Activated T-helper 9 cell treated with anti-CD3 and anti-CD28 coated beads, Interleukin-2, amount 50 U/mL, for 16 hours (primary cell): ENCODE data around the gene PTPN14.

Source experiments
- DNase-seq: peaks from one replicate; pipeline ENCODE4 v3.0.0-alpha.2; 2020; ENCODE audit warnings: low read depth

Gene PTPN14

DNA sequence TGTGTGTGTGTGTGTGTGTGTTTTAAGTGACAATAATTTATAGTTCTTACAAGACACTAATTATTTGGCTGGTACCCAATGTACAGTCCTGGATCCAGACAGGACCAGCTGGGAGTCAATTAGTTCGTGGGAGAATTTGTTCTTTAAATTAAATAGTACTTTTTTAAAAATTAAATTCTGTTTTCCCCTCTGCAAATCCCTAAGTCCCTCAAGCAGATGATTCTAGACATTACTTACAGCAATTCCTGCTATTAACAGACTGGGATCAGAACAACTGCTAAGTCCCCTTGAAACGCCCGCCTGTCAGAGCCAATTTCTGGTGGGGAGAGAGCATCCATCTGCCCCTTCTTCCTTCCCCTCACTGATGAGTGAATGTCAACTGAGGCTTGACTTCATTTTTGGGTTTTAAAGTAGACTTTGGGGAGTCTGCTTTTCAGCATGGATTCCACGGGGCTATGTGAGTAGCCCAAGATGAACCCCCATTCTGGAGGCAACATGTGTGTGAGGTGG lies 186.6 kb downstream of the PTPN14 start:
- no peak for DNase-seq

DNA sequence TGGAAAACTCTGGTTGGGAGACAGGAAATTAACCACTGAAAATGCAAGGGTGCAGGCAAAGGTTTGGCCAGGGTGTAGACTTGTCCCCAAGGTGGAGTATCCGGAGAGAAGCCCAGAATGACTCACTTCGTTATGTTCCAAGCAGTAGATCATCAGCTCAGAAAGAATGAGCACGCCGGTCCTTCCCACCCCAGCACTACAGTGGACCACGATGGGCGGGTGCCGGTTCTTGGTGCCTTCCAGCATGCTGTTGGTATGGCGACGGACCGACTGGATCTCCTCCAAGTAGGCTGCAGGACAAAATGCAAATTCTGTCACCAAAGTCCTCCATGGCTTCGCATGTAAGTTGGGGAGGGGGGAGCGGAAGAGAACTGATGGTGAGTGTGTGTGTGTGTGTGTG lies 187.0 kb downstream of the PTPN14 start:
- DNase-seq, result no peak

DNA sequence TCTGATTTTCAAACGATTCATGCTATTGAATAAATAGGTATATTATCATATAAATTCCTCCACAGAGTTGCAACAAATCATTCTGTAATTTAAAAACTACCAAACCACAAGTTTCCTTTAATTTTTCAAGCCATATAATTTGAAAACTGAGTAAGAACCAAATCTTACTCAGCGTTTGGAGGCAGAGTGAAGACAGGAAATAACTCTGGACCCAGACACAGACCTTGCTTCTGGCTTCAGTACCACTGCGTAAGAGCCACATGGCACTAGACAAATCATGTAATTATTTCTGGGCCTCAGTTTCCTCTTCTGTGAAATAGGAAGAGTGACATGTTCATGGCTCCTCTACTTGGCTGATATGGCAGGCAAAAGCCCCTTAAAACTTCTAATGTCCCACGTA lies 188.0 kb downstream of the PTPN14 start:
- no peak for DNase-seq

DNA sequence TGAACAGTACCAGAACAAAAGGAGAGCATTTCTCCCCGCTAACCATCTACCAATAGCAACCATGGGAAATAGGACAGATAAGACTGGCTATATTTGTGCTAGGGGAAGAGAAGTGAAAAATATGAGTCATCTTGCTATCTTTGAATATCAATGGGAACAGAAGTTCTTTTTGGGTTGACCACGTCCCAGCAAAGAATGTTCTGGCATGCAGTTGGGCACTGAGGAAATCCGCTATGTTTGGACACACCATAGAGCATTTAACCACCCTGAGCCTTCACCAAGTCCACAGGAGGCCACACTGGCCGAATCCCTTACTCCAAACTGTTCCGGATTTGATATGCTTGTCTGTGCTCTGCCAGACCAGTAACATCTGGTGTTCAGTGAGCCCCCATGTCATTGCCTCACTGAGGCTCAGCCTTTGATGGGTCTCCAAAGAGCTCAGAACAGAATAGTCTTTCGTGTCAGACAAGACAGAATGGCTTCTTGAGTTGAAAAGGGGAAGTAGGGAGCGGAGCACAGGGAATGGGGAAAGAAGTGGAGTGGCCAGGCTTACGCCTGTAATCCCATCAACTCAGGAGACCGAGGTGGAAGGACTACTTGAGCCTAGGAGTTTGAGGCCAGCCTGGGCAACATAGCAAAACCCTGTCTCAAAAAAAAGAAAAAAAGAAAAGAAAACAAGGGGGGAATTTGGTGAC lies 189.1 kb downstream of the PTPN14 start:
- no peak for DNase-seq

DNA sequence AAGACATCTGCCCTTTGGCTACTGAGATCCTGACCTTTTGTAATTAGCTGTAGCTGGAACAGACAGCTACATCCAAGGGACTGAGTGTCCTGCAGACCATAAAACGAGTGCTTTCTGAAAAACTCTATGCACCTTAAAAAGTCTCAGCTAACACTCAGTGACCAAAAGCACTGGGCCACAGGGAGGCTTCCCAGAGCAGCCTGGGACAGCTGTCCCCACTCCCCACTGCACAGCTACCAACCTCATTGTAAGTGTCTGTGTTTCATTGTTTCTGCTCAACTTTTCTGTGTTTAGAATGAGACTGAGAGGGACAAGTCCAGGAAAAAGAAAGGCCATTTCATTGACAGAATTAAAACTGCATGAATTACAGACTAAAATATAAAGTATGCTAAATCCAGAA lies 189.8 kb downstream of the PTPN14 start:
- no peak for DNase-seq

DNA sequence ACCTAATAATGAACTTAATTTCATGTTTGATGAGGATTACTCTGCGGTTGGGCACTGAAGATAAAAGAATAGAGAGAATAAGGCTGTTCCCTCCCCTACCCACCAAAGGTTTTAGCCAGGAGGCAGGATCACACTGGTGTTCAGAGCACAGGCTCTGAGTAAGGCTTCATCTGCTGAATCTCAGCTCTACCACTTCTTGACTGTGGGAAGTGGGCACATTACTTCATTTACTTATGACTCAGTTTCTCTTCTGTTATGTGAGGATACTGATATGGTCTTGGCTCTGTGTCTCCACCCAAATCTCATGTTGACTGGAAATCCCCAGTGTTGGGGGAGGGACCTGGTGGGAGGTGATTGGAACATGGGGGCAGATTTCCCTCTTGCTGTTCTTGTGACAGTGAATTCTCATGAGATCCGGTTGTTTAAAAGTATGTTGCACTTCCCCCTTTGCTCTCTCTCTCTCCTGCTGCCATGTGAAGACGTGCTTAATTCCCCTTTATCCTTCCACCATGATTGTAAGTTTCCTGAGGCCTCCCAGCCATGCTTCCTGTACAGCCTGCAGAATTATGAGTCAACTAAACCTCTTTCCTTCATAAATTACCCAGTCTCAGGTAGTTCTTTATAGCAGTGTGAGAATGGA lies 190.8 kb downstream of the PTPN14 start:
- no peak for DNase-seq

DNA sequence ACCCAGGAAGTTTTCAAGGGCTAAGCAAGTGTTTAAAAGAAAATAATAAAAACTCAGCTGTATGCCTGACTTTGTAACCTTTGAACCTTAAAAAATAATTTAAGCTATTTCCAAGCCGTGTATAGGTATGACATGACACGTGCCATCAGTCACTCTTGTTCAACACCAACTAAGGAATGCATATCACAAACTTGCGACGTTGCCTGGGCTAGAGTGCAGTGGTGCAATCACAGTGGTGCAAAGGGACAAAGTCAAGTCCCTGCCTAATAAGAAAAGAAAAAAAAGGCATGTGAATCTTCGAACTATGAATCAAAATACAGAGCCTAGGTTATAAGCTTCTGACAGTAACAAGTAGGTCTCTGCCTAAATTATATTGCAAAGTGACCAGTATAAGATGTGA lies 191.3 kb downstream of the PTPN14 start:
- no peak for DNase-seq

DNA sequence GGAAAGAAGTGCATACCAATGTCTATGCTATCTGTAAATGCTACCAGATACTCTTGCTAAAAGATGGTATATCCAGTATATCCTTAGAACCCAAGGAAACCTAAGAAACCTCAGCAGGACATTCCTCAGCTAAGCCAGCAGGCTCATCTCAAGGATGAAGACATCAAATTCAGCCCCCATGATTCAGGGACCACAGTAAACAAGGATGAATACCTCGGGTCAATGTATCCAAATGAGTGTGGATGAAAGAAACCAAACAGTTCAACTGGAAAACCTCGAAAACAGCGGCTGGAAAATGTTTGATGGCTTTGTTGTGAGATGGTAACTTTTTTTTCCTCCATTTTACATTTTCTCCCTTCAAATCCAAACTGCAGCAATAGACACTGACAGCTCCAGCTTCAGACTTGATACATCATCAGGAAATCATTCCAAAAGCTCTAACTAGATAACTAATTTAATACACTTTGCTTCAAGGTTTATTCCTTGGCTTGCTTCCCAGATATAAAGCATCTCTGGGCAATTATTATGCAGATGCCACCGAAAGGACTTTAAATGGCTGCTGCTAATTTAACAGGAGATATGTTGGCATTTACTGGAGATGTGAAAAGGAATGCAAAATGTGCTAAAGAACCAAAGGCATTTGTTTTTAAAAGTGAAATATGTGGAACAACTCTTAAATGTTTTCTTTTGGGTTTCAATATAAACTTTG lies 196.8 kb downstream of the PTPN14 start:
- DNase-seq, result no peak

DNA sequence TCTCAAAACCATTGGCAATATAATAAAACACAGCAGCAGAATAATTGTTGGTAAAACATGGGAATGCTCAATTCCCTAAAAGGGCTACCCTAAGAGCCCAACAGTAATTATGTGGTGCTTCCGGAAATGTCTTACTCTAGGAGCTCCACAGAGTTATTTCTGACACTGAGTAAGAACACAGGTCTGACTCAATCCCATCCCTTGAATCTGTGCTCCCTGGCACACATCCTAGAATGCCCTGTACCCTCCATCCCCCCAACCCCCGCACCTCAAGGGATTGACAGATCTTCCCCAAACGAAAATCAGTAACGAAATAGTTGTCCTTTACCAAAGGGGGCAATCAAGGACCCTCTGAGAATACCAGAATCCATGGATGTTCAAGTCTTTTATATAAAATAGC lies 198.6 kb downstream of the PTPN14 start:
- DNase-seq, result no peak

DNA sequence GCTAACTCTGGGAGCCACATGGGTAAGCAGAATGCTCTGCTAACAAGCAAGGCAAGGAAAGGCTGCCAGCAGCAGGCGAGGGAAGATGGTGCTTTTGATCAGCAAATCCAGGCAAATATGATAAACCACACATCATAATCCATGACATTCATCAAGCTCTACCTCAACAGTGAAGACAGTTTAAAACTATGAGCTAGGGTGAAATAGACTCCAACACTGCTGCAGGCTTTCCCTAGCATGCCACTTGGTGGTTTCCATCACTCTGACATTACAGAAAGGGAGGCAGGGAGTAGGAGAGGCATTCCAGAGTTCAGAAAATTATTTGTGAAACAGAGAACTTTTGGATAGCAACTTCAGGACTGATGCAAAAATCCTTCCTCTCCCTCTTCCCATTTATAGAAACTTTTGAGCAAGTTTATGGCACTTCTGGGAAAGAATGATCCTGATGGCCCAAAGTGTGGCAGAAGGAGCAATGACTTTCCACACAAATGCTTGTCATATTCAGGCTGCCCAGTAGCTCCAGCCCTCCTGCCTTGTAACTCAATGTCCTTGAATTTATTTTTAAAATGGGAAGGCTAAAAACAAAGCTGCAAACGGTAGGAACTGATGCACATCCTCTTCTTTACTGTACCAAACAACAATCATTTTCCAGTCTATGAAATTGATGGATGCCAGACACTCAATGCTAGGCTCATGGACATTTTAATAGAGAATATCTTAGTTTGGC lies 199.7 kb downstream of the PTPN14 start:
- DNase-seq, result no peak

DNA sequence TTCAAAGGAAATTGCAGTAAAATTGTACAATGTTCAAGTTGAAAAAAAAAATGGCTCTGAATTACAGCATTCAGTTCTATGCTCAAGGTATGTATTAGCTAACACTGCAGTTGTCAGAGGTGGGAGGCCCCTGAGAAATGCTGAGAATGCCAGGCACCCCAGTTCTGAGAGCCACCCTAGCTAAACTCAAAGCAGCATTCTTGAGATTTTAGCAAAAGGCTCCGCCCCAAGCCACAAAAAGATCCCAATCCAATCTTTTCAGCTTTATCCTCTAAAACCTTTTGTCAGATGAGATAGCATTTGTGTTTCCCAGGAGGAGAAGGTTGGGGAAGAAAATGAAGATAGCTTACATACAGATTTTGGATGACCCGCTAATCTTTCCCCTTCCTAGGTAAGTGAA lies 201.6 kb downstream of the PTPN14 start:
- no peak for DNase-seq

DNA sequence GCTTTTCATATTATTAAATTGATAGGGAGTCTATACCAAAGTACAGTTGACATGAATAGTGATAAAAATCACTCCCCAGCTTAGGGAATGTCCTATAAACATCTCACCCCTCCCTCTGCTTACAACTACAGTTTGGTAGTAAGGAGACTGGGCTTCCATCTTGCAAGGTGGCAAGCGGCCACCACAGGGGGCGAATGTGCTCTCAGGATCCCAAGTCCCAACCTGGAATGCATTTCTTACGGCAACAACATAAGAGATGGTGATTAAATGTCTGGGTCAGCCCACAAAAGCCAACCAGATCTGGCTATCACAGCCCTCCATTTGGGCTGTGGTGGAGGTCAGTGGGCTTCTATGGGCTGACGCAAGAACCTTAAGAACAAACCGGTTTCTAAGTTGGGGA lies 202.4 kb downstream of the PTPN14 start:
- DNase-seq, result no peak

DNA sequence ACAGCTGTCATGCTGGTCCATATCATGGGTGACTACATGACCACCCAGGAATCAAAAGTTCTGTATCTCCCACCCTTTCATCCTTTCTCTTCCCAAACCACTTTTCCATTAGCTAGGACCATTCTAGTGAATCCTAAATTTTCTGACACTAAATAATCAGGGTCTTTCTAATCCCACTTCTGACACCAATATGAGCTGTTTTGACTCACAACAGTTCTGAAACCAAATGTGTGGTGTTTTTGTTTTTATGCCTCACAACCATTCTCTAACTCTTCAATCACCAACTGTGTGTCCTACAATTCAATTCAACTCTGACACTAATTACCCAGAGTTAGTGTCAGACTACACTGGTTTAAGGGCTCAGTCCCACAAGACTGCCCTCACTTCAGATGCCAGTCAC lies 206.5 kb downstream of the PTPN14 start:
- no peak for DNase-seq

DNA sequence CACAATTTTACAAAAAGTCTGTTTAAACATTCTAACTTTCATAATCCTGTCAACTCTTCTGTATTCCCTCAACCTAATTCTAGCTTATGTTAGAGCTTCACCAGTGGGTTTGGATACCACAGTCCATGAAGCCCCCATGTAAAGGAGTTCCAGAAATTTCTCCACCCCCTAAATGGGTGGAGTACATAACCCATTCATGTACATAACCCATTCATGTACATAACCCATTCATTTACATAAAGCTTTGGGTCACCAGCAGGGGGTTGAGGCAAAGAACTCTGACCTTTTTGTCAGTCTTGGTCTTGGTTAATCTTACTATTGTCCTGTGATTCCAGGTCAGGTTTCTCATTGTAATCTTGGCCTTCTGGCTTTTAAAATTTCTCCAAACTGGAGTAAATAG lies 208.9 kb downstream of the PTPN14 start:
- DNase-seq, result no peak

DNA sequence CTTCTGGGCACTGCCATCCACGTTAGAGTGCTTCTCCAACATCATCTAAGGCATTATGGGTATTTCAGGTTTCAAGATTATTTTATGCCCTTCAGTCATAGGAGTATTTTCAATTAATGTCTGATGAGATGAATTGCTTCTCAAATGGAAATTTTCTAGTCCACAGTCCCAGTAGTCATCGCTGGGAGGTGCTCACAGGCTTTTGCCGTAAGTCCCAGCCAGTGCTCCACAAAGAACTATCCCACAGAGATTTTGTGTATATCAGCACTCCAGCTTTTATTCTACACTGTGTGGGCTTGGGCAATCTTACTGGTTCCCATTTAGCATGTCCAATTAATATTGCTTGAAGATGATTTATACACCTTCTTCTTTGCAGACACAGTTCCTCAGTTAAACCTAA lies 209.5 kb downstream of the PTPN14 start:
- no peak for DNase-seq

DNA sequence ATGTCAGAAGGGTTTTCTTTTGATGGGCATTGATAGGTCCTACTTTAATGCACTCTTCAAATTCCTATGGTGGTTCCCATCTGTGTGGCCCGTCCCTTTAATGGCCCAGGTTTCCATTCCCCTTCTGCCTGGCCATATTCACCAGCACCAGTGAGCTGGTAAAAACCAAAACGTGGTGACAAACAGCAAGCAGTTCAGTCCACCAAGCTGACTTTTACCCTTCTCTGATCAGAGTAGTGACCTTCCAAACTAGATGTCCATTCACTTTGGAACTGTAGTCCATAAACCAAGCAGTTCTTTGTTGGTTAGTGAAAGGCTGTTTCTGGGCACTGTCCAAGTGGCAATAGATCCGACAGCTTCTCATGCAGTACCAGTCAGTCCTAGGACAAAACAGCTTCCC lies 209.9 kb downstream of the PTPN14 start:
- no peak for DNase-seq

DNA sequence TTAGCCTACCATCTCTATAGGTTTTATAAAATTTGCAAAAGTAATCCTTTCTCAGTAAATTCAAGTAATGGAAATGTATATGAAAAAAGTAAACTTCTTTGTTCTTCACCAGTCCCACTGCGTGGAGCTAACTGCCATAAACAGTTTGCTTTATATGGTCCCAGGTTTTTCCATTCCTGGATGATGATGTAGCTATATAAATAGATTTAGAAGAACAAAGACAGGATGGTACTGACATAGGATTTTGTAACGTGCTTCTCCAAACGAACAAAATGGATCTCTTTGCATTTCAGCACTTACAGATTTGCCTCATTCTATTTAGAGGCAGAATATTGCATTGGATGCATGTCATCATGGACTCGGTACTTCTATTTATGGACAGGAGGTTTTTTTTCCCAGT lies 213.2 kb downstream of the PTPN14 start:
- no peak for DNase-seq

DNA sequence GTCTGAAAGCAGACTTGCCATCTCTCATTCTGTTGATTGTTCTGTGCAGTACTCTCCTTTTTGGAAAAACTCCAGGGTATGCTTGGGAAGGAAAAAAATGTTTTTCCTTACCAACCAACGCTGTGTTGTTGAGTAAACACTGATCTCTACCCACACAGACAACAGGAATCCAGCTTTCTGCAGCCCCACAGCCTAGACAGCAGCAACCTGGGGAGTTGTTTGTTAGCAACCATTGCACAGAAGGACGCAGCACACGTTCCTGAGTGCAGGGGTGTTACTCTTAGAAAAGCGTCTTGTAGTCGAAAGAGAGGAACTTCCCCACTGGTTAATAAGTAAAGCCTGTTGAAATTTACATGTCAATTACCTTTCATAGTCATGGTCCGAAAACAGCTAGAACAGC lies 213.9 kb downstream of the PTPN14 start:
- DNase-seq, result no peak

DNA sequence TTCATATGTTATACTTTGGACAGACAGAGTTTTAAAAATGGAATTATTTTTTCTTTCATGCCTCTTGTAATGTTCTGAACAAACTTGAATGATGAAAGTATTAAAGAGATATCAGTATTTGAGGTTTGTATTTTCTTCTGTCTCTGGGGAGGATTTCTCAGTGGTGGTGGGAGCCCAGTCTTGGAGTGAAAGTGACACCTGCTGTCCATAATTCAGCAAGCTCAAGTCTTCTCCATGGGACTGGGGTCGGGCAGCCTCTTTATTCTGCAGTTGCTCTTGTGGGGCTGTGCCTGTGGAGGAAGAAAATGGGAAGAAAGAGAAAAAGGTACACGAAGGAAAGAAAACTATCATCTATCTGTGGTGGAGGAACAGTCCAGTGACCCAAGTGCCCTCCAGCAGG lies 214.4 kb downstream of the PTPN14 start:
- DNase-seq, result no peak

DNA sequence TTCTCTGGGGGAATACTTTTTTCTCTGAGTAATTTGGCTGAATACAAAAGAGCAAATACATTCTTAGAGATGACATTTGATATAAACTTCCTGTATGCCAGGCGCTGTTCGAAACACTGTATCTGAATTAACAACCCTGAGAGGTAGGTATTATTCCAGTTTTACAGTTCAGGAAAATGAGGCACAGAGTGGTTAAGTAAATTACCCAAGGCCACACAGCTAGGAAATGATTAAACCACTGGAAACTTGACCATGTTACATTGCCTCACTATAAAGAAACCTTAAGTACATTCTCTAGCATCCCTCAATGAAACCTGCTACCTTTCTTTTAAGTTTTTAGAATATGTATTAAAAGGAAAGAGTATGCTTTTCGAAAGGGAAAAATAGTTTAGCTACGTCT lies 215.8 kb downstream of the PTPN14 start:
- no peak for DNase-seq

DNA sequence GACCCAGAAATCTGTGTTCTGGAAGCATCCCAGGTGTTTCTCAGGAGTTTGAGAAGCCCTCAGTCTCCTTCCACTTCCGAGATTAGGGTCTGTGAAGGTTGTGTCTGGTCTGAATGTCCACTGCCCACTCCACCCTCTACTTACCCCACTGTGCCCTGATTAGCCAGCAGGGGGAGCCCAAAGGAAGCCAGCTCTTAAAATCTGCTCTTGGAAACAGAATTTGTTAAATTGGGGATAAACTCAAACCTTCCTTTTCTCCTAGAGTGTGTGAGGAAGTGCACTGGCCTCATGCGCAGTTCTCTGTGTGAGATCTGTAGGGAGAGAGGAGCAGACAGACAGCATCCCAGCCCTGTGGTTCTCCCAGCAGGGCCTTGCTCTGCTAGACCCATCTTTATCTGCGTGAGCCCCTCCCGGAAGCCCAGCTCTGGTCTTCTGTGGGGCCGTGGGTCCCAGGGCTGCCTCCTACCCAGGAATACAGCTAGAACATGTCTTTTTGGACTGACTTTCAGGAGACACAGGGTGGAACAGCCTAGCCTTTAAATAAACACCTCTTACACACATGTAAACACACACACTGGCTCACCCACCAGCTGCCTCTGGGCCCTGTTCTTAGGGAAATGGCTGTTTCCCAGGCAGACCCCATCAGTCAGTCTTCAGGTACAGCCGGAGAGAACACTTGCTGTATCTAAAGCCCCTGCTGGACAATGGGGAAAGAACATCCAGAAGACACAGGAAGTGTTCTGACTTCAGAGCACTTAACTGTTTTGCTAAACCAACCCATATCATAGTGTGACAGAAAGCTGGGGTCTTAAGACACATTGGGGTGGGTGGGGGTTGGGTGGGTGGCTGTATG lies 218.2 kb downstream of the PTPN14 start:
- peak; percentile 5 for DNase-seq
